Right lobe of liver (tissue), 6 donors: ENCODE measurements around the gene LCN1. TPM values are rescaled to one million over a fixed set of nuclear protein-coding genes. Genes with fewer than 3 reads are reported as not detected.
A peak's percentile ranks its signal among the peaks of the same experiment; 100 is the strongest.

Experiments
- ATAC-seq, 4 donors: fragments of 200-7000 bp; cut with Tn5 transposase; one replicate each; pipeline ENCODE4 v1.9.1; 2020; ENCODE audit warnings: mild to moderate bottlenecking in 4 of 4, moderate library complexity in 4 of 4
- DNase-seq, 3 donors: peaks; one replicate each; pipeline ENCODE4 v3.0.0-alpha.2; 2020
- H3K27ac ChIP-seq, 3 donors: fragments of 200-600 bp; one replicate each; pipeline ENCODE4 v1.8.0; 2022
- H3K27me3 ChIP-seq, 2 donors: fragments of 200-600 bp; one replicate each; pipeline ENCODE4 v1.8.0; 2022
- H3K36me3 ChIP-seq, 4 donors: fragments of 200-600 bp; sonication (generic) in 1 of 4; one replicate each; pipeline versions ENCODE4 v1.5.1 to v1.8.0; 2017 to 2022; ENCODE audit warnings: control low read depth in 1 of 4
- H3K4me1 ChIP-seq, 4 donors: fragments of 200-600 bp; sonication (generic) in 1 of 4; one replicate each; pipeline versions ENCODE4 v1.5.1 to v1.8.0; 2017 to 2022; ENCODE audit warnings: control low read depth in 1 of 4
- H3K4me3 ChIP-seq, 3 donors: fragments of 200-600 bp; one replicate each; pipeline ENCODE4 v1.8.0; 2022
- H3K9me3 ChIP-seq, 4 donors: fragments of 200-600 bp; sonication (generic) in 1 of 4; one replicate each; pipeline versions ENCODE4 v1.5.1 to v1.8.0; 2017 to 2022; ENCODE audit warnings: control low read depth in 1 of 4
- CTCF ChIP-seq, 4 donors: fragments of 200-600 bp in 3 of 4; fragments of 450-650 bp in 1 of 4; IDR thresholded peaks; one replicate each; pipeline versions ENCODE4 v1.5.1 to v1.8.0; 2016 to 2022; ENCODE audit warnings: antibody characterized with exemption in 4 of 4, mild to moderate bottlenecking in 2 of 4
- POLR2A ChIP-seq: fragments of 450-650 bp; IDR thresholded peaks from one replicate; pipeline ENCODE4 v1.6.1; 2017; ENCODE audit warnings: antibody characterized with exemption, mild to moderate bottlenecking
- WGBS: methylation state at CpG from one replicate; pipeline ENCODE4 v1.1.6; 2018; ENCODE audit warnings: low coverage, low lambda C conversion rate; ENCODE audit not compliant: insufficient coverage; ENCODE audit errors: missing lambda C conversion rate; 5-methylcytosine and 5-hydroxymethylcytosine counted together
- intact Hi-C, 2 donors: fragments of 100-400 bp; cut with DNase I; formaldehyde crosslinking; loops; one replicate each; pipeline versions ENCODE4 v1.11.2 to v1.14.1; 2022
- total RNA-seq, 6 experiments: library from RNA; depleted of rRNA in 2 of 6; stranded (reverse); fragments of >200 nt in 2 of 6; fragmentation: NEBNext Ultra II Directional in 3 of 6; extraction: Animal tissue kit (Norgen Biotek cat#: 25700) in 3 of 6; gene quantifications; one replicate each; pipeline versions ENCODE4 v1.1.0 to v1.2.4, GENCODE V29; 2016 to 2023
- donor health status: DM: no; HTN: yes; CAD: no.
- donor health status: DM: no; HTN: no; CAD: no.
- donor health status: DM: no; HTN: no; CAD: no.
- donor health status: DM: no; HTN: yes; CAD: no.
- donor health status: DM: no; HTN: yes; CAD: no.

Gene LCN1
- total RNA-seq, 6 experiments from 2014 or later: not detected

DNA sequence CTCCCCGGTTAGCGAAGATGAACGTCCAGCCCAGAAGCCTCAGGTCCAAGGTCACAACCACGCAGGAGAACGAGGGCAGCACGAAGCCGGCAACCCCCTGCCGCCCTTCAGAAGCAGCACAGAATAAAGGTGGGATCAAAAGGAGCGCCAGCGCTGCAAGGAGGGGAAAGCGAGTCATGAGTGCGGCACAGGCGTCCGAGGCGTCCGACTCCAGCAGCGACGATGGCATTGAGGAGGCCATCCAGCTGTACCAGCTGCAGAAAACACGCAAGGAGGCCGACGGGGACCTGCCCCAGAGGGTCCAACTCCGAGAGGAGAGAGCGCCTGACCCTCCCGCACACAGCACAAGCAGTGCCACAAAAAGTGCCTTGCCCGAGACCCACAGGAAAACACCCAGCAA lies 35.9 kb upstream of the LCN1 start:
- peaks cover 0 to 24% (median 5%) of the 10 kb centered on the region in 4 donors for H3K36me3 ChIP-seq
- intact Hi-C loops: no loop called here
- no peaks in the 10 kb centered on the region for H3K27me3 ChIP-seq
- H3K4me1 ChIP-seq: peaks cover 0 to 21% (median 10%) of the 10 kb centered on the region in 4 donors
- H3K27ac ChIP-seq: no peak overlapping the region
- no peak overlapping the region for H3K4me3 ChIP-seq
- H3K9me3 ChIP-seq: no peaks in the 10 kb centered on the region
- 90% methylated on average over 11 of the region's 25 CpGs for WGBS
- DNase-seq (no peak), ATAC-seq (no peak)
- TF ChIP-seq CTCF (IDR thresholded peaks at IDR 0.05) (no peak), POLR2A (no peak)

- H3K9me3 ChIP-seq: no peaks in the 10 kb centered on the region
- intact Hi-C loops: no loop called here
- 100% methylated on average over 1 of the region's 21 CpGs for WGBS
- TF ChIP-seq CTCF (IDR thresholded peaks at IDR 0.05) (no peak), POLR2A (no peak)
- H3K27me3 ChIP-seq: no peaks in the 10 kb centered on the region
- H3K27ac ChIP-seq: no peak overlapping the region
- ATAC-seq: no peak
- peaks cover 0 to 21% (median 10%) of the 10 kb centered on the region in 4 donors for H3K4me1 ChIP-seq
- H3K36me3 ChIP-seq: peaks cover 0 to 24% (median 5%) of the 10 kb centered on the region in 4 donors
- DNase-seq: peak in 1 of 3 donors; percentile 34
- no peak overlapping the region for H3K4me3 ChIP-seq
Measured at GRCh38 chr9:135485832-135486231, 35.4 kb upstream of the LCN1 start.

GRCh38 chr9:135486267-135487065 lies 34.8 kb upstream of the LCN1 start:
- Histone ChIP-seq H3K27me3 (no peaks in the 10 kb centered on the region), H3K9me3 (no peaks in the 10 kb centered on the region), H3K4me1 (peaks cover 0 to 20% (median 10%) of the 10 kb centered on the region in 4 donors), H3K27ac (no peak overlapping the region), H3K36me3 (peaks cover 0 to 24% (median 5%) of the 10 kb centered on the region in 4 donors), H3K4me3 (no peak overlapping the region)
- ATAC-seq (no peak), DNase-seq (peak in 1 of 3 donors; percentile 38)
- intact Hi-C loops: no loop called here
- TF ChIP-seq POLR2A (no peak), CTCF (IDR thresholded peaks at IDR 0.05) (no peak)
- 89% methylated on average over 11 of the region's 33 CpGs for WGBS

GRCh38 chr9:135487281-135488012 lies 33.8 kb upstream of the LCN1 start:
- no peak for TF ChIP-seq CTCF (IDR thresholded peaks at IDR 0.05)
- no peak for TF ChIP-seq POLR2A
- H3K27ac ChIP-seq: no peak overlapping the region
- intact Hi-C loops: no loop called here
- DNase-seq (peak in 1 of 3 donors; percentile 52), ATAC-seq (no peak)
- H3K4me1 ChIP-seq: peaks cover 0 to 25% (median 10%) of the 10 kb centered on the region in 4 donors
- H3K9me3 ChIP-seq: no peaks in the 10 kb centered on the region
- 100% methylated on average over 1 of the region's 40 CpGs for WGBS
- H3K4me3 ChIP-seq: no peak overlapping the region
- H3K36me3 ChIP-seq: peaks cover 0 to 24% (median 5%) of the 10 kb centered on the region in 4 donors
- H3K27me3 ChIP-seq: no peaks in the 10 kb centered on the region
